Fibroblast of skin of left biceps (primary cell): ENCODE data around the gene PTPN14.
A peak's percentile ranks its signal among the peaks of the same experiment; 100 is the strongest.
"Not testable (repeated sequence)": the region's sequence is repeated elsewhere in the genome, so short reads cannot be mapped to it uniquely, and the experiment has no call there.

ENCODE experiments used
- DNase-seq, 2 experiments: peaks; one replicate each; pipeline ENCODE4 v3.0.0-alpha.2; 2013; ENCODE audit warnings: low read depth in 2 of 2

Gene PTPN14

DNA sequence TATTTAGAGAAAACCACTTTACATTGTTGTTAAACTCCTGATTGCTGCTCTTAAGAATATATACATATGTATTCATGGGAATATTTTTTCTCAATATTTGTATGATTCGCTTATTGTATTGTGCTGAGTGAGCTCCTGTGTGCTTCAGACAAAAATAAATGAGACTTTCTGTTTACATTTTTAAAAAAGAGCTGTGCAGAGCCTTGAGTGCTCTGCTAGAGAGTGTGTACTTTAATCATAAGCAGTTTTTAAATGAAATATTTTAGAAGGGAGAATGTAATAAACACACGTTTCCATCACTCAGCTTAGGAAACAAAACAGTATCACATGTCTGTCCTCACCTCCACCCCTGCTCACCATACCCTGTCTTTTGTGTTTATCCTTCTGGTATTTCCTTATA lies 9.7 kb downstream of the PTPN14 start:
- DNase-seq = no peak

DNA sequence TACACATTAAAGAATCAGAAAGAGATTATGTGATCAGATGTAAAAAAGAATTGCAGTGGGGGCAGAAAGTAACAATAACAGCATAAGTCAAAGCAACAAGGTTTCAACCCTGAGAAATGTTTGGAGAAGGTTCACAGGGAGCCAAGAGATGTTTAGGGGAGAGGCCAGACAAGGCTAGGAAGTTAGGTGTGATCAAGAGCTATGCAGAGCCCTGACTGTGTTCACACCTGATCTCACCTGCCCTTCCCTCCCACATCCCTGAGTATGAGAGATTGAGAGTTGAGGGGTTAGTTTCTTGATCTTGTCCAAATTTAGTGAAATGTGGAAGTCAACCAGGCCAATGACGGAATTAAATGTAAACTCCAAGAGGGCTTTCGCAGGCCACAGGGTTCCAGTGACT lies 10.2 kb downstream of the PTPN14 start:
- no peak for DNase-seq

DNA sequence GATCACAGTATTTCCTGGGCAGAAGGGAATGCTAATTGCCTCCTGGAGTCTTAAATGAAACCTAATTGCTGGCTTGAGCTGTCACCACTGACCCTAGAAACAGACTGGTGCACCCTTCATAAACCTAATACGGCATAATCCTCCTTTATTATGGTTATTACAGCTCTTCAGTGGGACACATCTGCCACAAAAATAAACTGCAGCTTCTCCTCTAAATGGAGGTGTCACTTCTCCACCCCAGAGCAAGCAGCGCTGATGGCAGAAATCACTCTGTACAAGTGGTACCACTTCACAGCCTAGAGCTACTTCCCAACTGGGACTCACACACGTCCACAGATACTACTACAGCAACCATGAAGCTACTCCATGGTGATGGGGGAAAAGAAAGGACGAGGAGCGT lies 11.1 kb downstream of the PTPN14 start:
- no peak for DNase-seq

DNA sequence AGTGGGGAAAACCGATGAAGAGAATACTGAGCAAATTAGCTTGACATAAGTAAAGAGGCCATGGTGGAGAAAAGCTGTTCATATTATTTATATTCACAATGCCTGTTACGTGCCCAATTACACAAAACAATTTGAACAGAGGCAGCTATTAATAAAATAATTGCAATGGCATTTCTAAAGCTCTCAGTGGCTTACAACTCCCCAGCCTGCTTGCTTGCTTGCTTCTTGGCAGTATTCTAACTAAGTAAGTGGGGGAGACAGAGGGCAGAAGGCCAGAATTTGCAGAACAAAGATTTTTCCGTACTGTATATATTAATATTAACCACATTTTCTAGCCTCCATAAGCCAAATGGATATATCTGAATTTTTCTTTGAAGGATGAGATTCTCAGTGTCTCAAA lies 12.9 kb downstream of the PTPN14 start:
- no peak for DNase-seq

DNA sequence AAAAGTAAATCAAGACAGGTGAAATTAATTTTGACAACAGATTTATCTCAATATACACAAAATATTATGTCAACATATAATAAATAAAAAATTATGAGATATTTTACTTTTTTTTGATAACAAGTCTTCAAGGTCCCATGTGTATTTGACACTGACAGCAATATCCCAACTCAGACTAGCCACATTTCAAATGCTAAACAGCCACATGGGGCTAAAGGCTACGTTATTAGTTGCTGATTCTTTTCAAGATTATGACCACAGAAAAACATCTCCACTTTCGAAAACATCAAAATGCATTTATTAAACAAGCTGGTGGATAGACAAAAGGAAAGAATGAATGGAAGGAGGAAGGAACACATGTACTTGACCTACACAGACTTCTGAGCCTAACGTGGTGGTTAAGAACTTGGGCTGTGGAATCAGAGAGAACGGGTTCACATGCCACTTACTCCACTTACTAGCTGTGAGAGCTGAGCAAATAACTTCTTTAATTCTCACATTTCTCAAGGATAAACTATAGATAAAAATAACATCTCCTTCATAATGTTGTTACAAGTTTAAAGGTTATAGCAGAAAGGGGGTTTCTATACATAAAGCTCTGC lies 13.4 kb downstream of the PTPN14 start:
- no peak for DNase-seq

DNA sequence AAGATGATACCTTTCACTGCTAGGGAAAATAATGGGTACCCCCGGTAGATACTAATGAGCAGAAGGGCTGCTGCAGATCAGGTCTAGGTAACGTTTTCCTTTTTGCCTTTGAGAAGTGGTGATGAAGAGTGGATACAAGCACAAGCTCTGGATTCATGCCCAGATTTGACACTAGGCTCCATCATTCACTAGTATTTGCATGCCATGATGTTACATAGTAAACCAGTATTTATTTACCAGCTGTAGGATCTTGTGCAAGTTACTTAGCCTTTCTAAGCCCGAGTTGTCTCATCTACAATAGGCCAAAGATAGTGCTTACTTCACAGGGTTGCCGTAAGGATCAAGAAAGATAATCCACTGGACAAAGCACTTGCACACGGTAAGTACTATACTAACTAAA lies 14.2 kb downstream of the PTPN14 start:
- no peak for DNase-seq

DNA sequence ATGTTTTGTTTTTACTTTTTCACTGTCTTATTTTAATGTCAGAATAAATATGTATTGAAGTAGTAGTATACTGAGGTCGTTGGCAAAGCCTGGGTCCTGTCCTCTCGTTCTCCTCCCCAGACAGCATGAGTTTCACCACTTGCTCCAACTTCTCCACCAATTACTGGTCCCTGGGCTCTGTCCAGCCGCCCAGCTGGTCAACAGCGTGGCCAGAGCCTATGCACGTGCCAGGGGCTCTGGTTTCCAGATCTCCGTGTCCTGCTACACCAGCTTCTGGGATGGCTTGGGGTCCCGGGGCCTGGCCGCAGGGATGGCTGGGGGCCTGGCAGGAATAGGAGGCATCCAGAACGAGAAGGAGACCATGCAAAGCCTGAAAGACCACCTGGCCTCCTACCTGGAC lies 19.3 kb downstream of the PTPN14 start:
- DNase-seq = no peak

DNA sequence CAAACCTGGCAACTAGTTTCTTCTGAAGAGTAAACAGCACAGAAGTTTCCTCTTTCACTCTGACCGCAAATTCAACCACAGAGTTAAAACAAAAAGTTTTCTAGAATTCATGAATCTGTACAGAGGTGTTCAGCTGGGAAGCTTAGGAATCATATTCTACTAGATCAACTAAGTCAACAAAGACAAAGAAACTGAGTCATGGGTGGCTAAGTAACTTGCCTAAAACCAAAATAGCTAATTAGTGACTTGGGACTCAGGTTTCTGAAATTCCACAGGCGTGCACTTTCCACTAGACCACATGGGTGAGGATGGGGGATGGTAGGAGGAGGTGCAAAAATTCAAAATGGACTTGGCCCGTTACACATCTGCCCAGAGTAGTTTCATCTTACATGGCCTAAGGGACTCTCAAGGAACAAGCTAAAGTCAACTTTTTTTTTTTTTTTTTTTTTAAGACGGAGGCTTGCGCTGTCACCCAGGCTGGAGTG lies 25.8 kb downstream of the PTPN14 start:
- DNase-seq = no peak

DNA sequence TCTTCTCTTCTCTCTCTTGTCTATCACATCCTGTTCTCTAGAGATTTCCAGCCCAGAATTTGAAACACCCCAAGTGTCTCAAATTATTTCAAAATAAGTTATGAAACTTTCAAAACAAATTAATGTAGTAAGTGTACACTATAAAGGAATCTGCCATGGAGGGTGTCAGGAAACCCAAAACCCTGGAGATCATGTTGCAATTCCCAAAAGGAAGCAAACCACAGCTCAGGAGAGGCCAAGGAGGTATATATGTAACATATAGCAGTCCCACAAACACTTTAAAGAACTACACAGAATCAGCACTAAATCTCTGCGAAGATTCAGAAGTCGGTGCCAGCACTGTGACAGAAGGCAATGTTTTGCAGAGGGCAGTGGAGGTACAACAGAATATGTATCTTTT lies 26.6 kb downstream of the PTPN14 start:
- DNase-seq = peak; percentile 37 to 42

DNA sequence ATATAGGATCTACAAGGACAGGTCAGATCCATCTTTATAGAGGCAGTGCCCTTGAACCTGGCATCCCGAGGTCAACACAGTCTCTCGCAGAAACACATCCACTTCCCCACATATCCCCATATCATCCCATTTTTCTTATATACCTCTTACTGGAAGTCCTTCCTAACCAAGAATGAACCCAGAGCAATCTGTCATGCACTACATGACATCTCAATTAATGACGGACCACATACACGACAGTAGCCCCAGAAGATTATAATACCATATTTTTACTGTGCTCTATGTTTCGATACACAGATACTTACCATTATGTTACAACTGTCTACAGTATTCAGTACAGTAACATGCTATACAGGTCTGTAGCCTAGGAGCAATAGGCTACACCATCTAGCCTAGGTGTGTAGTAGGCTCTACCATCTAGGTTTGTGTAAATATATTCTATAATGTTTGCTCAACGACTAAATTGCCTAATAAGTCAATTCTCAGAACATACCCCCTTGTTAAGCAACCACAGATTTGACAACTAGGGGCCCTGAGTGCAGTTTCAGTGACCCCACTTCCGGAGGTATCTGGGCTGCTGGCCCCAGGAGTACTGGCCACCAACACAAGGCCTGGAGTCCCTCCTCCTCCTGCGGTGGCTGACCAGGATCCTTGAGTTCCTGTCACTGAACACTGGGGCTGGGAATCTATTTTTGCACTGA lies 28.1 kb downstream of the PTPN14 start:
- DNase-seq = no peak

DNA sequence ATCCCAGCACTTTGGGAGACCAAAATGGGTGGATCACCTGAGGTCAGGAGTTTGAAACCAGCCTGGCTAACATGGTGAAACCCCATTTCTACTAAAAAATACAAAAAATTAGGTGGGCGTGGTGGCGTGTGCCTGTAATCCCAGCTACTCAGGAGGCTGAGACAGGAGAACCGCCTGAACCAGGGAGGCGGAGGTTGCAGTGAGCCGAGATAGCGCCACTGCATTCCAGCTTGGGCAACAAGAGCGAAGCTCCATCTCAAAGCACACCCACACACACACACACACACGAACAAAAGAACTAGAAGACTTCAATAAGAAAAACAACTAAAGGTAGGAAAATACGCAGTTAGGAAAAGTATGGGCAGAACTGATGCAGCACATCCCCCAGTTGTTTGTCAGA lies 29.9 kb downstream of the PTPN14 start:
- DNase-seq = not testable (repeated sequence)

DNA sequence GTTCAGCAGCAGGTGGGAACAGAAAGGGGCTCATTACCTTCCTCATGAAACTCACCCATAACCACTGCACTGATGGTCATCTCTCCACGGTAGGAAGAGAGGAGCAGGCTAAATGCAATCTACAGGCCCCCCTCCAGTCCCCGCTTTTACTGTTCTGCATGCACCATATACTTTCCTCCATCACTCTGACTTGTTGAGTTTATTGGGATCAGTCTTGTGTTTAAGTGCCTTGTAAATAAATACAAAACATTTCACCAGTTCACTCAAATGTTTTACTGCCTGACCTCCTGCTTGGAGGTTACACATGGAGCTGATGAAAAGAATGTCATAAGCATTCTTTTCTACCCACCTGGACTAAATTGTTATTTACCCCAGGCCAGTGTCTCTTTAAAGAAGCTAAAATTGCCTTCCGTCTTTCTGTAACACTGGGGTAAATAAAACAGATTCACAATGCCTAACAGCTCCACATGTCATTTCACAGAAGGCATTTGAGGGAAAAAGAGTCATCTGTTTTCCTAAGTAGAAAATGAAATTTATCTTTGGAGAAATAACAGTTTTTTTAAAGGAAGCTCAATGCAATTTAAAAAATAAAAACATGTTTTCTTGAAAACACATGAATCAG lies 30.7 kb downstream of the PTPN14 start:
- no peak for DNase-seq

DNA sequence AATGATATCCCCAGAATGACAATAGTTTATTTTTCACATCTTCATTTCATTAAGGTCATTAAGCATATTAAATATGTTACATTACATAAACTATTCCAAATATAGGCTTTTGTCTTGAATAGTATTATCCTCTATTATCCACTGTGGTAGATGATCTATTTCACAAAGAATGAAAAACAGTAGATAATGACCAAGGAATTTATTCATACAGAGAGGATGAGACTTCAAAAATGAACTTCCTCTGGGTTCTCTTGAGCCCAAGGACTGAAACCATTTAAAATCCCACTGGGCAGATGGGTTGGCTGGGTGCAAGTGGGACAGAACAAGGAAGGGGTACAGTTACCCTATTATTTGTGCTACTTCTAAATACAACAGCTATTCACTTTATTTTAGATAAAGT lies 33.0 kb downstream of the PTPN14 start:
- DNase-seq = peak in 1 of 2 experiments; percentile 36

DNA sequence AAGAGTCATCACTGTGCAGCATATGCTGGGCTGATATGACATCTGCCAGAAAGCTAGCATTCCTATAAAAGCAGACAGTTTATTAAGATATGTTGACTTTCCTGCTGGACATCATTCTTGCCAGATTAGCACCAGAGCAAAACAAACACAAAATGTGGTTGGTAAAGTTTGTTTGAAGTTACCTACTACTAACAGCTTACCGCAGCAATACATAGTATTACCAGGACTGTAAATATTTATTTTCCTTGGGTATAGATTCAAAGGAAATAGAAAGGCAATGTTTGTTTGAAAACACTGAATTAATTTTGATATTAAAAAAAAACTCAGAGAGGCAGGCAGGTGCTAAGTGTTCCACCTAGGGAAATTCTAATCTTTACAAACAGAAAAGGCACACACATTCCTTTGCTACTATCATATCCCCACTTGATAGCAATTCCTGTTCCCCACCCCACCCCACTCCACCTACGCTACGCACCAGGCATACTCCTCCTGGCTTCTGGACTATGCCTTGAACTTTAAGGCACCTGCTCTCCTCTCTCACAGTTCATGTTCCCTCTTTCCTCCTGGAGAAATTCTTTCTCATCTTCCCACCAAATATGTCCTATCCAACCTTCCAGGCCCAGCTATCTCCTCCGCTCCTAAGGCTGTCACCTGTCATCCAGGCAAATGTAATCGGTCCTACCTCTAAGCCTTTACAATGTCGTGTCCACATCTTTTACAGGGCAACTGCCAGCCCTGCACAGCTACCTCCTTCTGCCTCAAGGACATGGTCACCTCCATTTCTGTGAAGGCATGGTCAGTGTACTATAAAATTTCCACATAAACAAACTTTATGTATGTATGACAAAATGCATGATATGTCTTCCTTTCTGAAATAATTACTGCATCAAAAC lies 34.7 kb downstream of the PTPN14 start:
- DNase-seq = no peak

DNA sequence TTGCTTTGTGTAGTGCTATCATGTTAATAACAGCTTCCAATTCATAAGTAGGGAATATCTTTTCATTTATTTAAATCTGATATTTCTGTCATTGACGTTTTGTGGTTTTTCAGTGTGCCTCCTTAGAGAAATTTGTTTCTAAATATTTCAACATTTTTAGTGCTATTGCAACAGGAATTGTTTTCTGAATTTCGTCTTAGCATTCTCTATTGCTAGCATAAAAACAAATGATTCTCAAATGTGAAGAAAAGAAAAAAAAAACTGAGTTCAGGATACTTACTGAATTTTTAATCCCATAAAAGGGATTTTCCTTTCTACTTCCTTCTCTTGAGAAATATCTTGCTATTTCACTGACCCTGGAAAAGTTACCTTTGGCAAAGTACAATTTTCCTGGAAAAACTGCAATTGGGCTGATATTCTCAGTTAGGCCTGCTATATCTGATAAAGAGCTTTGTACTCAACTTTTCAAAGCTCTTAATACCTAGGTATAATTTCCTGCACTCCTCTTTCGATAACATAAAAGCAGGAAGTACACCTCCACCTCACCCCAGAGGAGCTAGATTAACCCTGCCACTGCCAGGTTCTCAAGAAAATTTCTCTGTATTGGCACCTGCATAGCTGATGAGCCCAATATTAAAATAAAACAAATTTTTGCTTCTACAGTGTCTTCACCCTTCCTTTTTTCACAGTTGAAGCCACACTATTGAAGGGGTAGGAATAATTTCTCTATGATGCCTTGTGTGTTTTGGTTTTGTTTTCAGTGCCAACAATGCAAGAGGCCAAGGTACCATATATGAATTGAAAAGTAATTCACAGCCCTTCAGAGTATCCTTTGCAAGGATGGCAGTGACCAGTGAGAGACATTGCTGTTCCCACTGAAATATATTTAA lies 35.6 kb downstream of the PTPN14 start:
- no peak for DNase-seq

DNA sequence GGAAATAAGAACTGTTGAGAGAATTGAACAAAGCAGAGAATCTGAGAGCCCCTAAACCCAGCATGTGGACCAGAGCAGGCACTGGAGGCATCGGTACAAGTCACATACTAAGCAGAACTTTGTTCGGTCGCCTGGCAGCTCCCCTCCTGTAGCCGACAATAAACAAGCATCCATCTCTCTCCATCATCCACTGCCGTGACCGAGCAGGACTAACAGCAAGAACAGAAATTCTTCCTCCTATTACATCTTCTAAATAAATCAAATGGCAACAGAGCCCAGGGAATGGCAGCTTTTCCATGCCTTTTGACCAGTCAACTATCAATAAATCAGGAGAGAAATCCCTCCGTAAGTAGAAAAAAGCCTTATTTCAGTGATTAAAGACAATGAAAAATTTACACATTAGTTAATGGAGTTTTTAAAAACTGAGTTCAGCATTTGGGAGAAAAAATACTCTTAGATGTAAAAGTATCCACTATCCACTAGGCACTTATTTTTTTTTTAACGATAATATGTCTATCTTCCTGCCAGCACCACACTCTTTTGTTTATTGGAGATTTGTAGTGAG lies 36.5 kb downstream of the PTPN14 start:
- no peak for DNase-seq

DNA sequence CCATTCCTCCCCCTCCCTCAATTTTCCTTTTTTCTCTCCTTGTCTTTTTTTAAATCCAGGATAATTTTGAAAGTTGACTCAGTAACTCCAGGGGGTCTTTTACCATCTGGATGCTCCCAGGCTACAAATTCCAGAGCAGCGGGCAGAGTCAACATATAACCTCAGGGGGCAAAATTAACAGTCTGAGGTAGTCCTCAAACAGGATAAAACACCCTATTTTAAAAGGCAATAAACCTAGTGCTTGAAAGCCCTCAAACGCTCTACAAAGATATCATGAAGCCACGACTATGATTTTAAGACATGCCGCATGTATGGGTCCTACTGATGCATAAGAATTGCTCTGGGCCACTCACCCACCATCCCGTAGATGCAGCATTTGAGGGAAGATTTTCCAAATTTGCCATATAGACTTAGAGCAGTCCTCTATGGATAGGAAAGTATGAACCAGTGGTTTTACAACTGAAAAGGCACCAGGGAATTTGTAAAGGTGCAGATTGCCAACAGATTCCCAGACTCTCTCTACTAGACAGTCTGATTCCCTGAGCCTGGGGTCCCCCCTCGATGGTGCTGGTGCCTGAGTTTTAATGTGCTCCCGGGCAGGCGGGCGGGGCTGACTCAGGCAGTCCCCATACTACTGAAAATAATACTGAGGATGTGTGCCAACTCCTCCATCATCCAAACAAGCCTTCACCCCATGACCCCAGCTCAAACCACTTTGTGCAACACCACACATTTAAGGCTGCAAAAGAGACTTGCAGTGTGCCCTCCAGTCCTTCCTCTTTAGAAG lies 37.2 kb downstream of the PTPN14 start:
- no peak for DNase-seq

DNA sequence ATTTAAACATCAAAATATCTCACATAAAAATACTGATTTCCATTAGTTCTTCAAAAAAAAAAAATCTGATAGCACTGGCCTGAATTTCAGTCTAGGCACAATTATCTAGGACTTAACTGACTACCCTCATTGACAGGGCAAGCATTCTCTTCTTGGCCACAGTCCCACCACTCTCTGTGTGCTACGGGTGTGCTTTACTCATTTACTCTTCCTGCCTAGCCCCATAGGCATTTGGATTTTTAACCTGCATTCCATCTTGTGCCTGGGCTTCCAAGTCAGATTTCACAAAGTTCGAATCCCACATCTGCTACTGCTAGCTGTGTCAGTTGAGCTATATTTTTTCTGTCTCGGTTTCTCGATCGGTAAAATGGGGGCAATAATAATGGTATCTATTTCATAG lies 38.0 kb downstream of the PTPN14 start:
- no peak for DNase-seq

DNA sequence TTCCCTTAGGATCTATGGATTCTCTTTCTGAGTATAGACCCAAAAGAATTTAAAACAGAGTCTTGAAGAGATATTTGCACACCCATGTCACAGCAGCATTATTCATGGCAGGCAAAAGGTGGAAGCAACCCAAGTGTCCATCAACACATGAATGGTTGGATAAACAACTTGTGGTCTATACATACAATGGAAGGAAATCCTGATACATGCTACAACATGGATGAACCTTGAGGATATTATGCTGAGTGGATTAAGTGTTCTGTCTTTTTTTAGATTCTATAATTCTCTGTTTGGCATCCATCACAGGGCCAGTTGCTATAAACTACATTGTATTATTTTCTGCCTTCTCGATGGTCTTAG lies 39.8 kb downstream of the PTPN14 start:
- DNase-seq = no peak
